T47D (cell line): Measurements from ENCODE around the gene ATP13A2.
"Not testable (repeated sequence)": the region's sequence is repeated elsewhere in the genome, so short reads cannot be mapped to it uniquely, and the experiment has no call there.

ENCODE experiments used
- DNase-seq, 2 experiments: peaks; one replicate each; pipeline versions ENCODE4 v3.0.0 to v3.0.0-alpha.2; 2011 to 2012; ENCODE audit warnings: low read depth in 1 of 2, low spot score in 1 of 2
- JUND ChIP-seq: IDR thresholded peaks from 2 replicates; pipeline ENCODE4 v1.6.1; 2012; ENCODE audit warnings: low read depth
- in situ Hi-C: cut with HindIII; loops from 2 replicates; pipeline ENCODE4 v1.10.0; 2016; ENCODE audit warnings: low sequenced_read_pairs, low pct_unique_long_range_greater_than_20kb

Gene ATP13A2

GRCh38 chr1:16969651-16970050 is 42.1 kb downstream of the ATP13A2 start:
- DNase-seq = no peak
- no peak for TF ChIP-seq JUND
- in situ Hi-C loops = no loop called here

- no peak for TF ChIP-seq JUND
- in situ Hi-C loops = no loop called here
- DNase-seq = no peak
Observed at GRCh38 chr1:16969057-16969611, 42.6 kb downstream of the ATP13A2 start.

- no peak for DNase-seq
- in situ Hi-C loops = no loop called here
- TF ChIP-seq JUND = no peak
Observed at GRCh38 chr1:16968372-16968771, 43.4 kb downstream of the ATP13A2 start.

GRCh38 chr1:16967962-16968361 is 43.8 kb downstream of the ATP13A2 start:
- in situ Hi-C loops = no loop called here
- DNase-seq = no peak
- no peak for TF ChIP-seq JUND

GRCh38 chr1:16967095-16967575 is 44.6 kb downstream of the ATP13A2 start:
- no peak for TF ChIP-seq JUND
- no peak for DNase-seq
- in situ Hi-C loops = no loop called here

GRCh38 chr1:16966282-16966681 is 45.4 kb downstream of the ATP13A2 start:
- in situ Hi-C loops = no loop called here
- no peak for TF ChIP-seq JUND
- no peak for DNase-seq

- no peak for TF ChIP-seq JUND
- in situ Hi-C loops = no loop called here
- DNase-seq = no peak
Observed at GRCh38 chr1:16965486-16966067, 46.2 kb downstream of the ATP13A2 start.

GRCh38 chr1:16964169-16964568 is 47.6 kb downstream of the ATP13A2 start:
- in situ Hi-C loops = not testable (repeated sequence)

GRCh38 chr1:16961297-16962133 is 50.2 kb downstream of the ATP13A2 start:
- no peak for DNase-seq
- in situ Hi-C loops = no loop called here
- TF ChIP-seq JUND = no peak

More at GRCh38 chr1:16964169-16964568, 47.6 kb downstream of the ATP13A2 start:
- not testable (repeated sequence) for DNase-seq

- TF ChIP-seq JUND = no peak
- DNase-seq = no peak
- in situ Hi-C loops = no loop called here
Observed at GRCh38 chr1:16960560-16961296, 51.0 kb downstream of the ATP13A2 start.

GRCh38 chr1:16958475-16958874 is 53.3 kb downstream of the ATP13A2 start:
- DNase-seq = no peak
- in situ Hi-C loops = no loop called here
- TF ChIP-seq JUND = no peak

GRCh38 chr1:16957731-16958130 is 54.0 kb downstream of the ATP13A2 start:
- in situ Hi-C loops = no loop called here

More at GRCh38 chr1:16957731-16958130, 54.0 kb downstream of the ATP13A2 start:
- TF ChIP-seq JUND = no peak
- no peak for DNase-seq
